Naive thymus-derived CD8-positive, alpha-beta T cell (primary cell): ENCODE results near the gene DGKQ. TPM values are rescaled to one million over a fixed set of nuclear protein-coding genes. Genes with fewer than 3 reads are reported as not detected.
"Not testable (repeated sequence)": the region's sequence is repeated elsewhere in the genome, so short reads cannot be mapped to it uniquely, and the experiment has no call there.

Source experiments
- ATAC-seq, 2 donors: fragments of 150-1000 bp; cut with Tn5 transposase in 1 of 2; sonication (Bioruptor Pico), chemical (Tn5 transposase) in 1 of 2; 1 replicate in 1 of 2; 2 replicates in 1 of 2; pipeline ENCODE4 v1.10.0; 2021; ENCODE audit warnings: mild to moderate bottlenecking in 2 of 2, moderate library complexity in 2 of 2
- POLR2A ChIA-PET: fragments of 350-600 bp; sonication (Branson Sonifier 250); formaldehyde crosslinking; loops from one replicate; lab custom pipeline; 2021; ENCODE audit warnings: antibody characterized with exemption; lab: Charles Lee
- DNase-seq, 10 donors: peaks; one replicate each; pipeline versions ENCODE4 v3.0.0 to v3.0.0-alpha.2; 2020 to 2022
- H3K27ac Mint-ChIP-seq, 10 donors: one replicate each; pipeline ENCODE4 v1.8.0; 2020 to 2022; ENCODE audit warnings: mild to moderate bottlenecking in 10 of 10, mixed read lengths in 10 of 10, moderate library complexity in 4 of 10, inconsistent platforms in 1 of 10
- H3K27me3 Mint-ChIP-seq, 5 donors: one replicate each; pipeline ENCODE4 v1.8.0; 2021 to 2022; ENCODE audit warnings: mixed read lengths in 5 of 5
- H3K36me3 Mint-ChIP-seq, 3 donors: one replicate each; pipeline ENCODE4 v1.8.0; 2020 to 2022; ENCODE audit warnings: mixed read lengths in 3 of 3, mild to moderate bottlenecking in 2 of 3, inconsistent platforms in 1 of 3
- H3K4me1 Mint-ChIP-seq, 4 donors: one replicate each; pipeline ENCODE4 v1.8.0; 2021 to 2022; ENCODE audit warnings: mixed read lengths in 4 of 4
- H3K4me3 Mint-ChIP-seq, 10 donors: one replicate each; pipeline ENCODE4 v1.8.0; 2020 to 2022; ENCODE audit warnings: mild to moderate bottlenecking in 10 of 10, mixed read lengths in 10 of 10, moderate library complexity in 6 of 10, inconsistent platforms in 1 of 10
- H3K9me3 Mint-ChIP-seq, 9 donors: one replicate each; pipeline ENCODE4 v1.8.0; 2020 to 2022; ENCODE audit warnings: mixed read lengths in 9 of 9, mild to moderate bottlenecking in 3 of 9, inconsistent platforms in 1 of 9, moderate library complexity in 1 of 9
- polyA plus RNA-seq, 3 donors: library from polyadenylated mRNA; unstranded; fragments of 300-500 nt; fragmentation: Illumina TruSeq; gene quantifications; one replicate each; pipeline ENCODE4 v1.2.3, GENCODE V29; 2021
- total RNA-seq, 8 experiments: library from RNA in 2 of 8; stranded (reverse) in 2 of 8; gene quantifications; one replicate each; pipeline ENCODE4 v1.2.3 and lab custom pipeline; 2021 to 2026

Gene DGKQ
- total and polyA plus RNA-seq, 5 experiments from 2014 or later, result 2.2 to 39.9 (median 17.3) TPM

GRCh38 chr4:925771-926500 is 47.4 kb downstream of the DGKQ start:
- DNase-seq (no peak), ATAC-seq (no peak)
- no peaks in the 10 kb centered on the region for H3K27me3 Mint-ChIP-seq
- no peaks in the 10 kb centered on the region for H3K9me3 Mint-ChIP-seq
- POLR2A ChIA-PET, result no interaction called here
- peaks cover 40 to 87% (median 68%) of the 10 kb centered on the region in 4 donors for H3K4me1 Mint-ChIP-seq
- H3K36me3 Mint-ChIP-seq, result peaks cover 0 to 19% (median 0%) of the 10 kb centered on the region in 3 donors
- H3K4me3 Mint-ChIP-seq, result peak overlapping the region in 7 of 10 donors; percentile 2 to 58 (median 12)
- peak overlapping the region in 7 of 10 donors; percentile 1 to 77 (median 45) for H3K27ac Mint-ChIP-seq

- DNase-seq, result no peak
- Mint-ChIP-seq H3K9me3 (no peaks in the 10 kb centered on the region), H3K27ac (peak overlapping the region in 4 of 10 donors; percentile 40 to 77 (median 60)), H3K4me1 (peaks cover 36 to 85% (median 63%) of the 10 kb centered on the region in 4 donors), H3K36me3 (peaks cover 0 to 21% (median 0%) of the 10 kb centered on the region in 3 donors), H3K27me3 (no peaks in the 10 kb centered on the region), H3K4me3 (peak overlapping the region in 1 of 10 donors; percentile 7)
- POLR2A ChIA-PET, result no interaction called here
- ATAC-seq, result no peak
Measured at GRCh38 chr4:925171-925570, 48.2 kb downstream of the DGKQ start.

DNA sequence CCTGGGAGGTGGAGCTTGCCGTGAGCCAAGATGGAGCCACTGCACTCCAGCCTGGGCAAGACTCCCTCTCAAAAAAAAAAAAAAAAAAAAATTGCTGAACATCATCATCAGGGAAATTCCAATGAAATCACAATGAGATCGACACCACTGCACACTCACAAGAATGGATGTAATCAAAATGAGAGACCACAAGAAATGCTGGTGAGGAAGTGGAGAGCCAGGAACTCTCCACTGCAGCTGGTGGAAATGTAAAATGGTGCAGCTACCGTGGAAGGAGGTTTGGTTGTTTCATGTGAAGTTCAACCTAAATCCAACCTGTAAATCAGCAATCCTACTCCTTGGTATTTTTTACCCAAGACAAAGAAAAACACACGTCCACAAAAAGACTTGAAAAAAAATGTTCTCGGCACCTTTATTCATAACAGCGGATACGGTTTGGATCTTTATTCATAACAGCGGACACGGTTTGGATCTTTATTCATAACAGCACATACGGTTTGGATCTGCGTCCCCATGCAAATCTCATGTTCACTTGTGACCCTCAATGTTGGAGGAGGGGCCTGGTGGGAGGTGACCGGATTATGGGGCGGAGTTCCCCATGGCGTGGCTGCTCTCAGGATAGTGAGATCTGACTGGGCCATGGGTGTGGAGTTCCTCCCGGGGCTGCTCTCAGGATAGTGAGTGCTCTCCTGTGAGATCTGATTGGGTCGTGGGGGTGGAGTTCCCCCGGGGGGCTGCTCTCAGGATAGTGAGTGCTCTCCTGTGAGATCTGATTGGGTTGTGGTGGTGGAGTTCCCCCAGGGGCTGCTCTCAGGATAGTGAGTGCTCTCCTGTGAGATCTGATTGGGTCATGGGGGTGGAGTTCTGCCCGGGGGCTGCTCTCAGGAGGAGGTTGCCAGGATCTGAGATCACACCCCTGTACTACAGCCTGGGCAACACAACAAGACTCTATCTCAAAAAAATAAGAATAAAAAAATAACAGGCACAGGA is 49.0 kb downstream of the DGKQ start:
- H3K4me1 Mint-ChIP-seq, result peaks cover 40 to 83% (median 67%) of the 10 kb centered on the region in 4 donors
- peak in 1 of 10 donors; percentile 30 for DNase-seq
- H3K27ac Mint-ChIP-seq, result peak overlapping the region in 8 of 10 donors; percentile 25 to 77 (median 49)
- peaks cover 0 to 24% (median 0%) of the 10 kb centered on the region in 3 donors for H3K36me3 Mint-ChIP-seq
- no peaks in the 10 kb centered on the region for H3K27me3 Mint-ChIP-seq
- peak; percentile 57 to 82 for ATAC-seq
- peaks cover 0 to 2% (median 0%) of the 10 kb centered on the region in 9 donors for H3K9me3 Mint-ChIP-seq
- POLR2A ChIA-PET, result interaction anchor here (0.6 to 0.7 kb wide), 3 partner anchors 17 to 140 kb away, joined by 3 to 5 read pairs (median 3); no protein-coding TSS in a partner anchor
- H3K4me3 Mint-ChIP-seq, result peak overlapping the region in 5 of 10 donors; percentile 4 to 32 (median 18)

- Mint-ChIP-seq H3K9me3 (peaks cover 0 to 7% (median 0%) of the 10 kb centered on the region in 9 donors), H3K4me1 (peaks cover 45 to 87% (median 74%) of the 10 kb centered on the region in 4 donors), H3K27me3 (no peaks in the 10 kb centered on the region), H3K27ac (peak overlapping the region in 9 of 10 donors; percentile 12 to 91 (median 46)), H3K36me3 (peaks cover 0 to 24% (median 4%) of the 10 kb centered on the region in 3 donors), H3K4me3 (peak overlapping the region in 5 of 10 donors; percentile 11 to 32 (median 22))
- ATAC-seq (peak in 1 of 2 donors; percentile 22), DNase-seq (no peak)
- POLR2A ChIA-PET, result interaction anchor here (1.1 kb wide), 1 partner anchor 10 kb away, joined by 3 read pairs; the partner anchor contains the start of gene GAK
Measured at GRCh38 chr4:921830-922331, 51.5 kb downstream of the DGKQ start.

DNA sequence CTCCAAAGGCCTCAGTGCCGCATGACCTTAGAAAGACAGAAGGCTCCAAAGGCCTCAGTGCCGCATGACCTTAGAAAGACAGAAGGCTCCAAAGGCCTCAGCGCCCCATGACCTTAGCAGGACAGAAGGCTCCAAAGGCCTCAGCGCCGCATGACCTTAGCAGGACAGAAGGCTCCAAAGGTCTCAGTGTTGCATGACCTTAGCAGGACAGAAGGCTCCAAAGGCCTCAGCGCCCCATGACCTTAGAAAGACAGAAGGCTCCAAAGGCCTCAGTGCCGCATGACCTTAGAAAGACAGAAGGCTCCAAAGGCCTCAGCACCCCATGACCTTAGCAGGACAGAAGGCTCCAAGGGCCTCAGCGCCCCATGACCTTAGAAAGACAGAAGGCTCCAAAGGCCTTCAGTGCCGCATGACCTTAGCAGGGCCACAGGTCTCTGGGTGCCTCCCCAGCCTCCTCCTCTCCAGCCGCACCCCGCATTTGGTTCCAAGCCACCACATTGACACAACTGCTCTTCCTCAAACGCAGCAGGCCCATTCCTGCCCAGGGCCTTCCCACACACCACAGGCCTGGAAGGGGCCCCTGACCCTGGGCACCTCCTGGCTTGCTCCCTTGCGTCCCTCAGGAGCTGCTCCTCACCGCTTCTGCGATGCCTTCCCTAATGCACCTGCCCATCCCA is 54.2 kb downstream of the DGKQ start:
- H3K27me3 Mint-ChIP-seq, H3K4me3 Mint-ChIP-seq, DNase-seq, H3K9me3 Mint-ChIP-seq, POLR2A ChIA-PET, ATAC-seq: not testable (repeated sequence)
- Mint-ChIP-seq H3K4me1 (peaks cover 46 to 87% (median 72%) of the 10 kb centered on the region in 4 donors), H3K27ac (peak overlapping the region in 2 of 10 donors; percentile 26 to 40), H3K36me3 (peaks cover 0 to 20% (median 4%) of the 10 kb centered on the region in 3 donors)

DNA sequence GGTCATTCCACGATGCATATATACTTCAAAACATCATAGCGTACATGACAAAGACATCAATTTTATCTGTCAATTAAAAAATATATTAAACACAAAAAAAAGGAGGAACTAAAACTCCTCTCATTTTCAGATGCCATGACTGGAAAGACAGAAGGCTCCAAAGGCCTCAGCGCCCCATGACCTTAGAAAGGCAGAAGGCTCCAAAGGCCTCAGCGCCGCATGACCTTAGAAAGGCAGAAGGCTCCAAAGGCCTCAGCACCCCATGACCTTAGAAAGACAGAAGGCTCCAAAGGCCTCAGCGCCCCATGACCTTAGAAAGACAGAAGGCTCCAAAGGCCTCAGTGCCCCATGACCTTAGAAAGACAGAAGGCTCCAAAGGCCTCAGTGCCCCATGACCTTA is 54.8 kb downstream of the DGKQ start:
- H3K4me3 Mint-ChIP-seq, DNase-seq, POLR2A ChIA-PET, H3K9me3 Mint-ChIP-seq, ATAC-seq, H3K27ac Mint-ChIP-seq, H3K27me3 Mint-ChIP-seq: not testable (repeated sequence)
- H3K36me3 Mint-ChIP-seq, result peaks cover 0 to 19% (median 4%) of the 10 kb centered on the region in 3 donors
- H3K4me1 Mint-ChIP-seq, result peaks cover 45 to 82% (median 71%) of the 10 kb centered on the region in 4 donors

GRCh38 chr4:917992-918391 is 55.4 kb downstream of the DGKQ start:
- ATAC-seq (no peak), DNase-seq (no peak)
- H3K4me1 Mint-ChIP-seq, result peaks cover 45 to 76% (median 67%) of the 10 kb centered on the region in 4 donors
- POLR2A ChIA-PET, result no interaction called here
- H3K4me3 Mint-ChIP-seq, result peak overlapping the region in 1 of 10 donors; percentile 30
- H3K36me3 Mint-ChIP-seq, result peaks cover 0 to 19% (median 4%) of the 10 kb centered on the region in 3 donors
- H3K27ac Mint-ChIP-seq, result peak overlapping the region in 2 of 10 donors; percentile 45 to 80
- H3K27me3 Mint-ChIP-seq, result no peaks in the 10 kb centered on the region
- peaks cover 0 to 7% (median 0%) of the 10 kb centered on the region in 9 donors for H3K9me3 Mint-ChIP-seq

- Mint-ChIP-seq H3K36me3 (peaks cover 0 to 20% (median 4%) of the 10 kb centered on the region in 3 donors), H3K27ac (peak overlapping the region in 2 of 10 donors; percentile 2 to 3), H3K4me3 (no peak overlapping the region), H3K4me1 (peaks cover 43 to 71% (median 64%) of the 10 kb centered on the region in 4 donors), H3K9me3 (peaks cover 0 to 7% (median 0%) of the 10 kb centered on the region in 9 donors), H3K27me3 (no peaks in the 10 kb centered on the region)
- no peak for ATAC-seq
- POLR2A ChIA-PET, result no interaction called here
- DNase-seq, result no peak
Measured at GRCh38 chr4:917466-917865, 55.9 kb downstream of the DGKQ start.

DNA sequence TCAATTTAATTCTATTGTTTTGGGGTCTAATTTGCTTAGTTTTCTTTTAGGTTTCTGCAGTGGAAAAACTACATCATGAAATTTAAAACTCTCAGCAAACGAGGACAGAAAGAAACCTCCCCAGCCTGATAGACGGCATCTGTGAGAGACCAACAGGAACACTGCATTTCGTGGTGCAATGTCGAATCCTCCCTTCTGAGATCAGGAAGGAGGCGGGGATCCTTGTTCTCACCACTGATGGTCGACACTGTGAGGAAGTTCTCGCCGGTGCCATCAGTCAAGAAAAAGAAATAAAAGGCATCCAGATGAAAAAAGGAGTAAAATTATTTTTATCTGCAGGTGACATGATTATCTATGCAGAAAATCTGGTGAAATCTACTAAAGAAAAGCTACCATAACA is 57.8 kb downstream of the DGKQ start:
- Mint-ChIP-seq H3K27ac (peak overlapping the region in 9 of 10 donors; percentile 41 to 93 (median 76)), H3K36me3 (peaks cover 3 to 25% (median 4%) of the 10 kb centered on the region in 3 donors), H3K4me3 (peak overlapping the region; percentile 62 to 87 (median 78)), H3K9me3 (peaks cover 0 to 7% (median 0%) of the 10 kb centered on the region in 9 donors), H3K4me1 (peaks cover 37 to 52% (median 51%) of the 10 kb centered on the region in 4 donors), H3K27me3 (no peaks in the 10 kb centered on the region)
- ATAC-seq (peak; percentile 80 to 95), DNase-seq (peak in 4 of 10 donors; percentile 19 to 34 (median 28))
- POLR2A ChIA-PET, result no interaction called here

- Mint-ChIP-seq H3K9me3 (peaks cover 0 to 7% (median 0%) of the 10 kb centered on the region in 9 donors), H3K27ac (peak overlapping the region; percentile 41 to 93 (median 77)), H3K4me1 (peaks cover 35 to 49% (median 48%) of the 10 kb centered on the region in 4 donors), H3K36me3 (peaks cover 3 to 24% (median 4%) of the 10 kb centered on the region in 3 donors), H3K27me3 (no peaks in the 10 kb centered on the region), H3K4me3 (peak overlapping the region; percentile 62 to 87 (median 78))
- POLR2A ChIA-PET, result no interaction called here
- DNase-seq (peak in 1 of 10 donors; percentile 42), ATAC-seq (peak; percentile 41 to 53)
Measured at GRCh38 chr4:915041-915474, 58.3 kb downstream of the DGKQ start.

DNA sequence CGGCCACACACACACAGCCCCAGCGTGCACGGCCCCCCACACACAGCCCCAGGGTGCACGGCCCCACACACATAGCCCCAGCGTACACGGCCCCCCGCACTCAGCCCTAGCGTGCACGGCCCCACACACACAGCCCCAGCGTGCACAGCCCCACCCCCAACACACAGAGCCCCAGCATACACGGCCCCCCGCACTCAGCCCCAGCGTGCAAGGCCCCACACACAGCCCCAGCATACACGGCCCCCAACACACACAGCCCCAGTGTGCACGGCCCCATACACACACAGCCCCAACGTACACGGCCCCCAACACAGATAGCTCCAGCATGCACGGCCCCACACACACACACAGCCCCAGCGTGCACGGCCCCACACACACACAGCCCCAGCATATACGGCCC is 58.8 kb downstream of the DGKQ start:
- Mint-ChIP-seq H3K36me3 (peaks cover 3 to 25% (median 4%) of the 10 kb centered on the region in 3 donors), H3K4me3 (peak overlapping the region in 5 of 10 donors; percentile 24 to 87 (median 74)), H3K27me3 (no peaks in the 10 kb centered on the region), H3K9me3 (peaks cover 0 to 7% (median 0%) of the 10 kb centered on the region in 9 donors), H3K4me1 (peaks cover 32 to 45% (median 43%) of the 10 kb centered on the region in 4 donors), H3K27ac (peak overlapping the region in 3 of 10 donors; percentile 39 to 73 (median 73))
- DNase-seq (peak in 1 of 10 donors; percentile 13), ATAC-seq (no peak)
- POLR2A ChIA-PET, result no interaction called here
